Psoas muscle (tissue), 8 donors: ENCODE data around the gene TRAPPC2L. TPM values are rescaled to one million over a fixed set of nuclear protein-coding genes. Genes with fewer than 3 reads are reported as not detected.

Source experiments
- ATAC-seq, 4 donors: fragments of 200-7000 bp; cut with Tn5 transposase; one replicate each; pipeline ENCODE4 v1.9.1; 2020; ENCODE audit warnings: moderate library complexity in 3 of 4, mild to moderate bottlenecking in 2 of 4
- DNase-seq, 2 donors: peaks; one replicate each; pipeline ENCODE4 v3.0.0-alpha.2; 2020
- H3K27ac ChIP-seq: fragments of 200-600 bp; one replicate; pipeline ENCODE4 v1.8.0; 2022
- H3K27me3 ChIP-seq, 3 donors: fragments of 200-600 bp in 1 of 3; one replicate each; pipeline versions ENCODE4 v1.6.1 to v1.8.0; 2013 to 2022; ENCODE audit warnings: low read length in 2 of 3, mild to moderate bottlenecking in 2 of 3, moderate library complexity in 1 of 3; ENCODE audit not compliant: insufficient read depth in 3 of 3
- H3K36me3 ChIP-seq, 2 donors: fragments of 200-600 bp in 1 of 2; one replicate each; pipeline versions ENCODE4 v1.6.1 to v1.8.0; 2013 to 2022; ENCODE audit warnings: low read depth in 1 of 2, mild to moderate bottlenecking in 1 of 2, moderate library complexity in 1 of 2; ENCODE audit not compliant: insufficient read depth in 1 of 2
- H3K4me1 ChIP-seq: fragments of 200-600 bp; one replicate; pipeline ENCODE4 v1.8.0; 2022
- H3K4me3 ChIP-seq: fragments of 200-600 bp; one replicate; pipeline ENCODE4 v1.8.0; 2022; ENCODE audit warnings: mild to moderate bottlenecking
- H3K9me3 ChIP-seq: fragments of 200-600 bp; one replicate; pipeline ENCODE4 v1.8.0; 2022
- CTCF ChIP-seq: fragments of 200-600 bp; IDR thresholded peaks from one replicate; pipeline ENCODE4 v1.8.0; 2022; ENCODE audit warnings: antibody characterized with exemption
- WGBS, 3 donors: extraction: QIAGEN DNeasy Blood & Tissue Kit; methylation state at CpG; one replicate each; pipeline versions ENCODE4 v1.1.6 to v1.1.7; 2013; 5-methylcytosine and 5-hydroxymethylcytosine counted together
- intact Hi-C, 2 donors: fragments of 100-400 bp; cut with DNase I; formaldehyde crosslinking; loops; one replicate each; pipeline versions ENCODE4 v1.11.0 to v1.14.2; 2022
- long read RNA-seq, 2 donors: library from polyadenylated mRNA; unstranded; transcript quantifications; one replicate each; pipeline ENCODE4 v2.0.0, GENCODE V29; 2021
- polyA plus RNA-seq, 3 donors: library from polyadenylated mRNA; stranded (reverse); fragments of 200-250 nt; gene quantifications; one replicate each; pipeline ENCODE4 v1.2.3, GENCODE V29; 2013
- total RNA-seq, 4 donors: library from RNA; stranded (reverse); fragmentation: NEBNext Ultra II Directional in 2 of 4; extraction: Animal tissue kit (Norgen Biotek cat#: 25700) in 2 of 4; gene quantifications; one replicate each; pipeline versions ENCODE4 v1.2.1 to v1.2.4, GENCODE V29; 2021 to 2023
- donor health status: healthy with polysubstance abuse.
- donor health status: DM: no; HTN: no; CAD: no; lungs with moderate emphysema.
- donor health status: Bipolar disorder and iron deficiency.
- donor health status: healthy.
- donor health status: DM: yes; HTN: yes; CAD: no.
- donor health status: DM: no; HTN: no; CAD: no.
- donor health status: DM: no; HTN: no; CAD: no.
- donor health status: DM: yes; HTN: yes; CAD: no.

Gene TRAPPC2L
- total RNA-seq (10 to 100 TPM; 38.6 to 42.6 (median 38.7) TPM), polyA plus RNA-seq (10 to 100 TPM; 23.9 to 30.7 (median 28.5) TPM)
- long read RNA-seq, donor 1, transcript TRAPPC2L-201 (5 exons, 2,215 nt), result major isoform, 8 of 24 reads
- long read RNA-seq, donor 1, partial matches to known transcripts, result 0 of 24 reads
- long read RNA-seq, donor 1, other reads (novel, unspliced or antisense), result 16 of 24 reads
- long read RNA-seq, donor 2, partial matches to known transcripts, result 3 of 29 reads
- long read RNA-seq, donor 2, other reads (novel, unspliced or antisense), result 19 of 29 reads

GRCh38 chr16:88856828-88857727, at the start of gene TRAPPC2L, which contains the start of gene GALNS:
TRAPPC2L (plus strand) TSS chr16:88857127; CDS start chr16:88857151, 24 bp downstream.
GALNS (minus strand) TSS chr16:88856947; CDS start chr16:88856877, 70 bp downstream.
- peak; percentile 95 to 99 (median 98) for ATAC-seq
- no peak for TF ChIP-seq CTCF
- 0 to 1% (median 0%) methylated on average over 70 to 87 of the region's 87 CpGs for WGBS, 3 donors
- H3K27ac ChIP-seq, result peak within 1 kb of the TSS; percentile 84
- peak; percentile 99 to 100 for DNase-seq
- peaks cover 13% of the 10 kb centered on the region for H3K4me1 ChIP-seq
- peak within 1 kb of the TSS; percentile 93 for H3K4me3 ChIP-seq
- H3K27me3 ChIP-seq, result no peaks in the 10 kb centered on the region
- no peaks in the 10 kb centered on the region for H3K9me3 ChIP-seq
- H3K36me3 ChIP-seq, result peaks cover 0 to 36% of the 10 kb centered on the region in 2 donors
- intact Hi-C loops, result loop anchor here in 1 of 2 donors (5.0 kb wide), 2 partner anchors 45 kb away; partner anchors contain the start of gene APRT

GRCh38 chr16:88807142-88807625, 49.7 kb upstream of the TRAPPC2L start:
- 24 to 47% (median 37%) methylated on average over 24 of the region's 24 CpGs for WGBS, 3 donors

GRCh38 chr16:88807626-88808453, 49.1 kb upstream of the TRAPPC2L start:
- DNase-seq (peak in 1 of 2 donors; percentile 60), ATAC-seq (no peak)
- H3K27me3 ChIP-seq, result peaks cover 0 to 6% (median 0%) of the 10 kb centered on the region in 3 donors

More at GRCh38 chr16:88807142-88807625, 49.7 kb upstream of the TRAPPC2L start:
- Histone ChIP-seq H3K4me1 (peaks cover 13% of the 10 kb centered on the region), H3K27me3 (peaks cover 0 to 6% (median 0%) of the 10 kb centered on the region in 3 donors), H3K9me3 (no peaks in the 10 kb centered on the region), H3K36me3 (peaks cover 6 to 25% of the 10 kb centered on the region in 2 donors), H3K4me3 (no peak overlapping the region), H3K27ac (no peak overlapping the region)
- no peak for ATAC-seq
- no peak for TF ChIP-seq CTCF
- intact Hi-C loops, result no loop called here
- peak in 1 of 2 donors; percentile 53 for DNase-seq

More at GRCh38 chr16:88807626-88808453, 49.1 kb upstream of the TRAPPC2L start:
- H3K36me3 ChIP-seq, result peaks cover 6 to 25% of the 10 kb centered on the region in 2 donors
- intact Hi-C loops, result no loop called here
- H3K9me3 ChIP-seq, result no peaks in the 10 kb centered on the region
- no peak overlapping the region for H3K4me3 ChIP-seq
- peaks cover 13% of the 10 kb centered on the region for H3K4me1 ChIP-seq
- 83 to 90% (median 85%) methylated on average over 26 of the region's 26 CpGs for WGBS, 3 donors
- TF ChIP-seq CTCF, result no peak
- H3K27ac ChIP-seq, result no peak overlapping the region
